Nephron (organoid): ENCODE measurements around the gene YWHAH.
A peak's percentile ranks its signal among the peaks of the same experiment; 100 is the strongest.

Source experiments
- H3K27ac Mint-ChIP-seq, 3 experiments: 2 replicates each; pipeline ENCODE4 v1.8.0; 2020; ENCODE audit warnings: mixed read lengths in 3 of 3, mild to moderate bottlenecking in 2 of 3, moderate library complexity in 1 of 3
- H3K27me3 Mint-ChIP-seq: 2 replicates; pipeline ENCODE4 v1.8.0; 2021; ENCODE audit warnings: low read depth, mild to moderate bottlenecking, moderate library complexity, mixed read lengths
- H3K36me3 Mint-ChIP-seq: 2 replicates; pipeline ENCODE4 v1.8.0; 2020; ENCODE audit warnings: low read depth, mixed read lengths
- H3K4me1 Mint-ChIP-seq: 2 replicates; pipeline ENCODE4 v1.8.0; 2020; ENCODE audit warnings: mixed read lengths
- H3K4me3 Mint-ChIP-seq, 3 experiments: 2 replicates each; pipeline ENCODE4 v1.8.0; 2020; ENCODE audit warnings: mild to moderate bottlenecking in 3 of 3, mixed read lengths in 3 of 3, moderate library complexity in 2 of 3
- H3K9me3 Mint-ChIP-seq: 2 replicates; pipeline ENCODE4 v1.8.0; 2020; ENCODE audit warnings: mixed read lengths
- CTCF ChIP-seq, 3 experiments: fragments of 200-600 bp; sonication (generic); IDR thresholded peaks; one replicate each; pipeline ENCODE4 v1.5.0; 2021; ENCODE audit warnings: antibody characterized with exemption in 3 of 3; ENCODE audit not compliant: unreplicated experiment in 3 of 3

Gene YWHAH

GRCh38 chr22:31957970-31958594 lies 13.7 kb downstream of the YWHAH start:
- no peaks in the 10 kb centered on the region for H3K9me3 Mint-ChIP-seq
- TF ChIP-seq CTCF (IDR thresholded peaks at IDR 0.05; ENCODE audit: unreplicated experiment in 3 of 3) = no peak
- no peaks in the 10 kb centered on the region for H3K27me3 Mint-ChIP-seq
- peaks cover 51% of the 10 kb centered on the region for H3K36me3 Mint-ChIP-seq
- no peak overlapping the region for H3K27ac Mint-ChIP-seq
- H3K4me3 Mint-ChIP-seq = no peak overlapping the region
- H3K4me1 Mint-ChIP-seq = peaks cover 19% of the 10 kb centered on the region

- H3K4me3 Mint-ChIP-seq = no peak overlapping the region
- peaks cover 12% of the 10 kb centered on the region for H3K4me1 Mint-ChIP-seq
- H3K27ac Mint-ChIP-seq = no peak overlapping the region
- no peak for TF ChIP-seq CTCF (IDR thresholded peaks at IDR 0.05; ENCODE audit: unreplicated experiment in 3 of 3)
- no peaks in the 10 kb centered on the region for H3K9me3 Mint-ChIP-seq
- H3K27me3 Mint-ChIP-seq = no peaks in the 10 kb centered on the region
- peaks cover 45% of the 10 kb centered on the region for H3K36me3 Mint-ChIP-seq
Measured at GRCh38 chr22:31958625-31959239, 14.4 kb downstream of the YWHAH start.

- TF ChIP-seq CTCF (IDR thresholded peaks at IDR 0.05; ENCODE audit: unreplicated experiment in 3 of 3) = no peak
- Mint-ChIP-seq H3K36me3 (peaks cover 33% of the 10 kb centered on the region), H3K4me1 (no peaks in the 10 kb centered on the region), H3K4me3 (no peak overlapping the region), H3K9me3 (no peaks in the 10 kb centered on the region), H3K27me3 (no peaks in the 10 kb centered on the region), H3K27ac (no peak overlapping the region)
Measured at GRCh38 chr22:31960767-31961166, 16.4 kb downstream of the YWHAH start.

GRCh38 chr22:31962387-31963125 lies 18.2 kb downstream of the YWHAH start:
- Mint-ChIP-seq H3K4me1 (no peaks in the 10 kb centered on the region), H3K27me3 (no peaks in the 10 kb centered on the region), H3K27ac (peak overlapping the region in 1 of 3 experiments; percentile 11), H3K36me3 (peaks cover 16% of the 10 kb centered on the region), H3K4me3 (no peak overlapping the region), H3K9me3 (no peaks in the 10 kb centered on the region)
- no peak for TF ChIP-seq CTCF (IDR thresholded peaks at IDR 0.05; ENCODE audit: unreplicated experiment in 3 of 3)

- Mint-ChIP-seq H3K4me3 (no peak overlapping the region), H3K27ac (no peak overlapping the region)
- TF ChIP-seq CTCF (IDR thresholded peaks at IDR 0.05; ENCODE audit: unreplicated experiment in 3 of 3) = no peak
Measured at GRCh38 chr22:31968022-31968421, 23.7 kb downstream of the YWHAH start.

More at GRCh38 chr22:31968022-31968421, 23.7 kb downstream of the YWHAH start:
- Mint-ChIP-seq H3K27me3 (peaks cover 7% of the 10 kb centered on the region), H3K9me3 (no peaks in the 10 kb centered on the region), H3K36me3 (no peaks in the 10 kb centered on the region), H3K4me1 (peaks cover 5% of the 10 kb centered on the region)
